HG03175 (cell line): ENCODE measurements around the gene RAPGEF2.

Experiments used
- ATAC-seq: cut with Tn5 transposase; IDR thresholded peaks from one replicate; pipeline ENCODE4 v1.9.1; 2021; ENCODE audit warnings: mild to moderate bottlenecking, moderate library complexity; ENCODE audit not compliant: unreplicated experiment

Gene RAPGEF2

DNA sequence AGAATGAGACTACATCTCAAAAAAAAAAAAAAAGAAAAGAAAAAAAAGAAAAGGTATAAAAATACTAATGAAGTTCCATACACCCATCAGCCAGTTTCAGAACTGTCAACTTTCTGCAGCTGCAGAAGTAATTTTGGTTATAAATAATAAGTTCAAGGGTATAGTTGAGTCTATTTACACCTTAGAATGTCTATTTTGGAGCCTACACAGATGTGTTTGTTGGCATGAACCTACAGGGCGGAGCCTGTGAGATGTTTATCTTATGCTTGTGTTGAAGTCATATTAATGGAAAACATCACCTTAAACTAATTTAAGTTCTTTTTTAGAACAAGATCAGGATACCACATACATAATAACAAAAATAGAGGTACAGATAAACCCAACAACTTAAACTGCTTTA is 85.8 kb downstream of the RAPGEF2 start:
- ATAC-seq, result no peak

DNA sequence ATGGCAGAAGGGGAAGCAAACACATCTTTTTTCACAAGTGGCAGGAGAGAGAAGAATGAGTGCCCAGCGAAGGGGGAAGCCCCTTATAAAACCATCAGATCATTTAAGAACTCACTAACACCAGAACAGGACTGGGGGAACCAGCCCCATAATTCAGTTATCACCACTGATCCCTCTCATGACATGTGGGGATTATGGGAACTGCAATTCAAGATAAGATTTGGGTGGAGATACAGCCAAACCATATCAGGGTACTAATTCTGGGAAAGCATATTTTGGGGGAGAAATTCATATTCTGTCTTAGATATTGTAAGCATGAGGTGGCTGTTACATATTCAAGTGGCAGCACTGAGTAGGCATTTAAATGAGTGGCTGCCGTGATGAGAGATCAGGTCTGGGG is 87.8 kb downstream of the RAPGEF2 start:
- ATAC-seq, result no peak

DNA sequence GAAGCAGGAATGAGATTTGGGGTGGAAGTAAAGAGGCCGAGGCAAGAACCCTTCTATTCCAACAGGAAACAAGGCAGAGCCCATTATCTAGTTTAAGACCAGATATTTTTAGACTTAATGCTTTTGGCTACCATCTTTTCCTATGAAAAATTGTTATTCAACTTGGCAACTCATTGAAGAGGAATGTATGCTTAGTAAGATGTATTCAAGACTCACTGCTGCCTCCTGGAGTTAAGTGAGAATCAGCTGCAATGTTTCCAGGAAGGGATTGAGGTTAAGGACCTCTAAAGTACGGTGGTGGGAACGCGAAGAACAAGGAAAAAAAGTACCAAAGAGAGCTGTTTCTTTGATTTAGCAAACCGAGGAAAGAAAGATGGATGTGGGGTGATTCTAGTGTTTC is 89.1 kb downstream of the RAPGEF2 start:
- ATAC-seq, result no peak

DNA sequence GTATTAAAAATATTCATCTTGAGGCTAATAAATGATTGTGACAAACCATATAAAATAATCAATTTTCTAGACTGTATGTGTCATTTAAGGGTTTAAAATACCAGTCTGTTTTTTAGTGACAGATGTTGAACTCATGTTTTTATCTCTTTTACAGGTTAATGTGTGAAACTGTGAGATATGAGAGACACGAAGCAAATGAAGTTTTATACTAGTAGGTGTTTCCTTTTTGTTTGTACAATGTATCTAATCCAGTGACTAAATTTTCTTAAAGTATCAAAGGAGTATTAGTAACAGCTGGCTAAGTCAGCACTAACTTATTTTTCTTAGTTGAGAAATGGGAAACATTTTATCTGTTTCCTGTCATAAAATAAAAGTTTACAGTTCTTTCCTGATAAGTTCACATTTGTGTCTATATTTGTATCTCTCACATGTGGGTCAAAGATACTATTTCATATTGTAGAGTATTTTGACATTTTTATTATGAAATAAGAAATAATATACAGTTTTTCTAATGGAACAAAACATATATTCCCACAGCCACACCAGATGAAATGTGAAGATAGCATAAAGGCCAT is 90.3 kb downstream of the RAPGEF2 start:
- no peak for ATAC-seq

DNA sequence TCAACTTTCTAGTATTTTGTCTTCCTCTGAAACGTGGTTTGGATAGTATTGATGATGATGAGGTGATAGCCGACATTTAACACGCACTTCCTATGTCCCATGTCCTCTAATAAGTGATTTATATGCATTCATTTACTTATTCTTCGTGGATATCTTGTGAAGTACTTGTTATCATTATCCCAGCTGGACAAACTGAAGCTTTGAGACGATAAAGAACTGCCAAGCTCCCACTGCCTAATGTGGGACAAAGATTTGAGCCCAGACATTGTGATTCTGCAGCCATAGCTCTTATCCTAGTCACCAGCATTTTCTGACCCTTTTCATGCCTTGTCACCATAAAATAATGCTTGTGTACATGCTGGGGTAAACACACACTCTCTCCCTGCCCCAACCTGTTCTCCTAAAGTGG is 92.5 kb downstream of the RAPGEF2 start:
- no peak for ATAC-seq

DNA sequence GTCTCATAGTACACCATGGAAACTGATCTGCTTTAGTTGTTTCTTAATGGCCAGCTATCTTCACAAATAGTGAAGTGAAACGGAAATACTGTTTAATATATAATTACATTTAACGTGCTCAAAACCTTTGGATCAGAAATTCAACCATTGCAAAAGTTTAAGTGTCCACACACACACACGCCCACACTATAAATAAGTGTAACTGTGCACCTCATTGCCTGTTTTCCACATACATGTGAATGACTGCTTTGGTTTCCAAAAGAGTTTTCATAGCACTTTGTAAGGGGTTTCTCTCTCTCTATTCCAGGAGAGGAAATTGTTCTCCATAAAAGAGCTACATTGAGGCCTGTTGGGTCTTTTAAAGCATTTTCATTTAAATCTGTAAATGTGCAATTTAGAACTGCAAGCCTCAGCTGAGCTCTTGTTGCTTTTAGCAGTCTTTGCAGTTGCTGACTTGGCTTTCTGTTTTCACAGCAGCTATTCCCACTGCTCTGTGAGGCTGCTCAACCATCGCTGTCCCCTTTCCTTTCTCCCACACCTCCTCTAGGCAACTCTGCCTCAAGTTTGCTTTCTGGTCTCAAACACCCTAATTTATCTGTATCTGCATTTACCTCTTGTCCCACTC is 94.5 kb downstream of the RAPGEF2 start:
- ATAC-seq, result no peak

DNA sequence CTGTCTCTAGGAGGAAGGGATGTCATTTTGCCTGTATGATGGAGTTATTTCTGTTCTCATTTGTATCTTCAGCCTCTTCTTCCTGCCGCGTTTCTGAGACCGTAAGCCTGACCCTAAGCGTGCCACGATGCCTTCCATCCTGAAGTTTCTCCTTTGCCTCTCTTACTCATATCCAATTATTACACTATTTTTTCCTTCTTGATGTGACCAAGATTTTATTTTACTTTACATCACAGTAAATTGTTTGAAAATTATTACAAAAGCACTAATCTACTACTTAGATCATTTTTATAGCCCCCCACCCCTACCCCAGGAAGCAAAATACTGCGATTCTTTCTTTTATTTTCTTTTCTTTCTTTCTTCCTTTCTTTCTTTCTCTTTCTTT is 95.0 kb downstream of the RAPGEF2 start:
- ATAC-seq, result no peak

DNA sequence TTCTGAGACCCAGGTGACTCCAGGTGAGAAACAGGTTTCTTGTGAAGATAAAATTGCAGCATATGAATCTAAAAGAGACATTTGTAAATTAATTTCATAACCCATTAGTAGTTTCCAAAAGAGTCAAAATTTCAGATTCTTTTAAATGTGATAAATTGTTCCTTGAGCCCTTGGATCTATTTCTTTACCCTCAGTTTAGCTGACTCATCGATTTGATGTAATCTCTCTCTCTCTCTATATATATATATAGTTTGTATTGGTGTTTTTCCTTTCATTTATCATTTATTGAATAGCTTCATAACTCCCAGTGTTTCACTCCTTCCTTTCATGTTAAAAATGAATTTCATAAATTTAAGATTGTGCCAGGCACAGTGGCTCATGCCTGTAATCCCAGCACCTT is 96.9 kb downstream of the RAPGEF2 start:
- no peak for ATAC-seq

DNA sequence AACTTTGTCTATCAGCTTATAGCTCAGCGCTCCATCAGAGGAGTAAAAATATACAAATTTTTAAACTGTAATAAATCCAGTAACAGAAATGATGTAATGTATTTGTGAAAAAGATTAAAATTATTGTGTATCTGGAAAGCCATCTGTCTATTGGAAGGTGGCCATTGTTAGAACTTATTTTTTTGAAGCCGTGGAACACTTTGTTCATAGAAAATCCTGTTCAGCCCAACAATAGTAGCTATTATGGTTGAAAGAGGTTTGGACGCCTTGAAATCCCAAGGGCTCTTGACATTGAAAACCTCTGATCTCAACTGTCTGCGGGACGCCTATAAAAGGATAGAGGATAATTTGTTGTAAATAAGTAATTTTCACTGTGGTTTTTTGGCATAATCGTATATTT is 98.3 kb downstream of the RAPGEF2 start:
- ATAC-seq, result no peak

DNA sequence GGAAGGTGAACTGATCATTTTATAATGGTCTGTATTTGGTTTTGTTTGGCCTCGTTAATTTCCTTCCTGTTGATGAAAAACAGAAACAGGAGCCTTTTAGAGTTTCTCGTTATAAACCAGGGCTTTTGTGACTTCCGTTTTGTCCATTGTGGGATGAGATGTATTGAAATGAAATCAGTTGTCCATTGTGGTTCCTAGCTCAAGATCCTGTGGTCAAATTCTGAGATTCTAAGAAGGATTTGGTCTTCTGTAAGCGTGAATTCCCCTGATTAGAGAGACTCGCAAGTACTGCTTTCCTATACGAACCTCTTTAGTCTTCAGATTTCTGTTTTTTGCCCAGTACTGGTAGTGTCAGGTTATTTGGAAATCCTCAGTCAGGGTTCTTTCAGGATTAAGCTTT is 101.7 kb downstream of the RAPGEF2 start:
- ATAC-seq, result no peak

DNA sequence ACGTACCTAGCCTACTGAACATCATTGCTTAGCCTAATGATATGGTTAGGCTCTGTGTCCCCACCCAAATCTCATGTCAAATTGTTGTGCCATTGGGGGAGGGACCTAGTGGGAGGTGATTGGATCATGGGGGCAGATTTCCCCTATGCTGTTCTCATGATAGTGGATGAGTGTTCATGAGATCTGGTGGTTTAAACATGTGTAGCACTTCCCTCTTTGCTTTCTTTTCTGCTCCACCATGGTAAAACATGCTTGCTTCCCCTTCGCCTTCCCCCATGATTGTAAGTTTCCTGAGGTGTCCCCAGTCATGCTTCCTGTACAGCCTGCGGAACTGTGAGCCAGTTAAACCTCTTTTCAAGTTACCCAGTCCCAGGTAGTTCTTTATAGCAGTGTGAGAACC is 102.6 kb downstream of the RAPGEF2 start:
- ATAC-seq, result no peak

DNA sequence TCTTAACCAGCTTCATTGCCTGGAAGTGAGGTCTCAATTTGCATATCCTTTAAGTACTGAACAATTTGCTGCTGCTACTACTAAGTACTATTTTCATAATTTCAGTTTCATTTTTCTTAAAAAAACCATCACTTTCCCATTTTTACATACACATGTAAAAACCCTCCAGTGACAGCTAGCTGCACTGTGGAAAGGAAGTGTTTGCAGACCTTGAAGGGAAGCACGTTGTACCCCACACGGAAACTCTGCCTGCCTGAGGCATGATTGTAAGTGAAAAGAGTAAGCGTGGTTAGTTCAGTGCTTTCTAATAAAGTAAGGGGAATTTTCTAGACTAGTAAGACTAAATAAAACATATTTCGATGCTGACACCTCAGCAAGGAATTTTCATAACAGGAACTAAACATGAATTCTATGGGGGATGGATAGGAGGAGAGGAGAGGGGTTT is 103.6 kb downstream of the RAPGEF2 start:
- peak; percentile 65 for ATAC-seq

DNA sequence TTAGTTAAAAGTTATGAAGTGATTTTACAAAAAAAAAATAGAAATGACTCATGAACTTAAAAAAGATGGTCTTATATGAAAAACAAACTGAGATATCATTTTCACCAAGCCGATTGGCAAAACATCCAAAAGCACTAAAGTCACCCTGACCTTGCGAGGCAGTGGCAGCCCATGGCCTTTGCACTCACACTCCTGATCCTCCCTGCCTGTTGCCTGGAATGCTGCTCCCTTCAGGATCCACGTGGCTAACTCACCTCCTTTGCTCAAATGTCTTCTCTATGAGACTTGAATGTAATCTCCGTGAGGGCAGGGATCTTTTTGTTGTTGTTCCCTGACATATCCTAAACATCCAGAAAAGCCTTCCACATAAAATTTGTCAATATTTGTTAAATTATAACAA is 106.4 kb downstream of the RAPGEF2 start:
- no peak for ATAC-seq

DNA sequence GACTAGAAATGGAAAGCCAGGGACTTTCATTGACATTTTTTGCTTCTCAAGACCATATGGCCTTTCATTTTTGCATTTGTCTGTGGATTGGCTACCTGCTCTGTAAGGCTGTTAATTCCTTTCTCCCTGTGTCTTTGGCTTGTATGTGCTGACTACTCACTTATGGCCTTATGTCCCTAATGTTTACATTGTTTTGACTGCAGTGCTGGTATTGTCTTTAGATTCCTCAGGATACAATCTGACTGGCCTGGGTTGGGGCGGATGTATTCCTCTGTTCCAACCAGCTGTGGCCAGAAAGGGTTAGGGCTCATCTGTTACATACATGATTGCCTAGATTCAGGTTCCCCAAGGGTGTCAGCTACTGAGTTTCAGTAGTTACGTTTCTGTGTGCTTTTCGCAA is 108.1 kb downstream of the RAPGEF2 start:
- no peak for ATAC-seq

DNA sequence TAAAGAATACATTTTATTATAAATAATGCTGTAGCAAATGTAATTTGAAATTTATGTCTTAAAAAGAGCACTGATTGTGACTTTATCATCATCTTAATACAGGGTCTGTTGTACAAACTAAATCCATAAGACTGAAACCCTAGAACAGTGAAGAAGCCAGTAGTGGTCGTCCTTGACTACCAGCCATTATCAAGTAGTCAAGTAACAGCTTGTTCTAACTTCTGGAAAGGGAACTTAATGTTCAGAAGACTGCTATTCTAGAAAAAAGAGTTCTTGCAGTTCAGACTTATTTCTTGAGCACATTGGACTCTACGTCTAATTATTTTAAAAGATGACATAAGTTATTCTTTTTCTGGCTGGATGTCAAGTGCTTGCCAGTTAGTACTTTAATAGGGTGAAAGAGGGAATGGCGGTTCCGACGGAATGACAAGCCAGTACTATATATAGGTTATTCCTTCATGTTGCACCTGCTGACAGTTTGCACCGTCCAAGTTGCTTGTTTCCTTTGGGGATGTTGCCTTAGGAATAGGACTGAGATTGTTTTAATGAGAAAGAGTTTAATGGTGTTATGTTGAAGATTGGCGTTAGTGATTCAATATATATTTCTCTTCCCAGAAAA is 109.9 kb downstream of the RAPGEF2 start:
- no peak for ATAC-seq

DNA sequence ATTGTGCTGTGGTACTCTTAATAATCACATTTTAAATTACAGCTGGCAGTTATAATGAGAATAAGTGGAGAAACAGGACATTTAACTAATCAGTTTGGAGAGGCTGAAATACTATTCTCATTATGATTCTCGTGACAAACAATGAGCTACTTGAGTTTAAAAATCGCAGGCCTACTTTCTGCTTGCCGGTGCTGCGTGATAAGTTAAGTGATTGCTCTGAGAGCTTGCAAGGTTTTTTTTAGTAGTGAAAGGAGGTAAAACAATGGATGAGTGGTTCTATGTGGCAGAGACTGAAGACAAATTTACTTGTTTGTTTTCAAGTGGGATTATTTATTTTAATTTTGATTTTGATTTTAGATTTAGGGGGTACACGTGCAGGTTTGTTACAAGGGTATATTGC is 114.0 kb downstream of the RAPGEF2 start:
- ATAC-seq, result no peak

DNA sequence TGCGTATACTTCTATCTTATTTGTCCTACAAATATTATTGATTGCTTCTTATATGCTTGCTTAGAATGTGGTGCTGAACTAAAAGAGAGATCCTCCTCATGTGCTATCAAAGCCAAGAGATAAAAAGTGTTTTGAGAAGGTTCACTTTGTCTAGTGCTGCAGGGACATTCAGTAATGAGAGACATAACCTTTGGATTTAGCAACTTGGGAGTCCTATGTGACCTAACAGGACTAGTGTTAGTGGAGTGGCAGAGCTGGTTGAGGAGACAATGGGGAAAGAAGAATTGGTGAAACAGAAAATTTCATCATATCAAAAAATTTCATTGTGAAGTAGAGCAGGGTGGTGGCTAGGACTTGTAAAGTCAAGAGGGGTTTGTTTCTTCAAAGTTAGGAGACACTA is 117.0 kb downstream of the RAPGEF2 start:
- no peak for ATAC-seq

DNA sequence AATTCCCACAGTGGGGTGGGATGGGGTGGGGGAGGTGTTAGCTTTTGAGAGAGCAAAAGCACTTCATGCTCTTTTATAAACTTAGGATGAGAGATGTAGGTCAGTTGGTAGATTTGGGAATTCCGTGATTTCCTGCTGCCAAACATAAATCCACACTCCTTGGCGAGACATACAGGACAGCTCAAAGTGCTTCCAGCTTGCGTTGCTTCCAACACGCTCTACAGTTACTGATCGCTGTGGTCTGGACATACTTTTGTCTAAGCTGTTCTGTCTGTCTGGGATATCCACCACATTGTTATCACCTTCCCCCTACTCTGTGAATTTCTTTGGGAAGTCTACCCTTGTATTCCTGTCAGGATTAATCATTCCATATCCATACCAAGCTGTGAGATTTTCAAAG is 117.5 kb downstream of the RAPGEF2 start:
- ATAC-seq, result no peak

DNA sequence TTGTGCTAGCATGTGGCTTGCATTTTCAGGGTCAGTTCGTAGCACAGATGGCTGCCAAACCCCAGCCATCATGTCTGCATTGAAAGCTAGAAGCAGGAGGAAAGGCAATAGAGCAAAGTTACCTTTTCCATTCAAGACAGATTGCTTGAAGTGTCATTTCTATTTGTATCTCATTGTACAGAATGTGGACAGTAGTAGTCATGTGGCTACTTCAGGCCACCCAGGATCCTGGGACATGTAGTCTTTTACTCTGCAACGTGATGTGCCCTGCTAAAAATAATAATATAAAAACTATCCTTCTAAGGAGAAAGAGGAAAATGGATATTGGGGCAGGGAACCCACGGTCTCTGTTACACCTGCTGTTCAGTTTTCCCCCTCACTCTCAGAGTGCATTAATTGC is 118.4 kb downstream of the RAPGEF2 start:
- no peak for ATAC-seq

DNA sequence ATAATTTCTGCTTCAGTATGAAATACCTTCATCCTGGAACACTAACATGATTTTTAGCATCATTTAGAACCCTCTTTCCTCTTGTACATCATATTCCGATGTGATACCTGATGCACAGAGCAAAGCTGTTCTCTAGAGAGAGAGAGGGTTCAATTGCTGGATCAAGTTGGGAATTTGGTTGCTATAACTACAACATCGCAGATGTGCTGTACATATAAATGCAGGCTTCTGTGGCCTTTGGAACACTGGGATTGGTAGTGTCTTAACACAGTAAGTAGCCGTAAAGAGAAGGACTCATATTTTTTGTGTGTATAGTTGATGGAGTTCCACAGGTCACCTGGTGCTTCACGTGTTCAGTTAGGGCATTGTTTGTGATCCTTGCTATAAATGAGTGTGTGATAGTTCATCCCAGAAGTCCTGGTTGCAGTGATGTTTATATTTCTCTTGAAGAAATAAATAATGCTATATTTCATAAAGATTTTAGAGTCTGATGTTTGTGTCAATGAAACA is 119.2 kb downstream of the RAPGEF2 start:
- ATAC-seq, result no peak

DNA sequence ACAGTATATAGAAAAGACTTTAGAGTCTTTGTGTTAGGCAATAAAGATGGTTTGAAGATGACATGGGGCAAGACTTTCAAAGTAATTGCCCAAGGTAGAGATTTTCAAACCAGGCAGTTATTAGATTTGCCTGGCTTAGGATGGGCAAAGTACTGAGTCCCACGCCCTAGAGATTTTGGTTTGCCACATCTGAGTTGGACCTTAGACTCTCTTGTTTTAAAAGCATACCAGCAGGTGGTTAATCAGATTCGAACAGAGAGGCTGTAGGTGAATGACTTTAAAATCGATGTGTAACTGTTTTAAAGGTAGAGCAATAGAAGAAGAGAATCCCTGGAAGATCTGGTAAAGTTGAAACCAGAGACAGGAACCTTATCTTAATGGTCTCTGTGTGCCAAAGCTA is 121.5 kb downstream of the RAPGEF2 start:
- no peak for ATAC-seq

DNA sequence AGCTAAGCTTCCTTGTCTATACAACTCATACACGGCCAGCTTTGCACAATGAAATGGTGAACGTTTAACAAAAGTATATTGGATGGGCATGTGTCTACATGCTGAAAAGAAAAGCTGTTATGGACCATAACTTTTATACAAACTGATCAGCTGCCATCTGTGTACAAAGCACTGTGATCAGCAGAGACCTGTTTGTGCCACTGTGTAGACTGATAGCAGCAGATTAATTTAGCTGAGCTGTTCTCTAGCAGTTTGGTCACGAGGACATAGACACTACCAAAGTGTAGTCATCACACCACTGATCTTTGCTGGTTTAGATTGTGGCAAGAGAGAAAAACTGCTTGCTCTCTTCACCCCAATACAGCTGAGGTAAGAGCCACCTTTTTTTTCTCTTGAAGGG is 124.5 kb downstream of the RAPGEF2 start:
- no peak for ATAC-seq

DNA sequence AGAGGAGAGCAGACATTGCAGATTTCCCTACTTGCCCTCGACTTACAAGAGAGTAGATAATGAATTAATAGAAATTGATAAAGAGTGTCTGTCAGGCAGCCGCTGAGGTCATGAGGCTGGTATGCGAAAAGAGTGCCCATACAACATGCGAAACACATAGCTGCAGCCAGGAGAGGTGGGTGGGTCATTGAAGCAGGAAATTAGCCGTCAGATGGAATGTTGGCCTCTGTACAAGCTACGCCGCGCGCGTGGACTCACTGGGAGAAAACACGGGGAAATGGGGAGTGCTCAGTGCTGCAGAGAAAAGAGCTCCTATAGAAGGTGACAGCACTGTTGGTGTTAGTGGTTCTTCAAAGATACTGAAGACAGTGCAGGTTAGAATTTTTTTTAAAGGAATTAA is 125.1 kb downstream of the RAPGEF2 start:
- ATAC-seq, result no peak
